ENCODE measurements around the gene CLCN1. TPM values are rescaled to one million over a fixed set of nuclear protein-coding genes. Genes with fewer than 3 reads are reported as not detected.

The CLCN1 gene
- total RNA-seq, 4 donors from 2014 or later, result not detected

DNA sequence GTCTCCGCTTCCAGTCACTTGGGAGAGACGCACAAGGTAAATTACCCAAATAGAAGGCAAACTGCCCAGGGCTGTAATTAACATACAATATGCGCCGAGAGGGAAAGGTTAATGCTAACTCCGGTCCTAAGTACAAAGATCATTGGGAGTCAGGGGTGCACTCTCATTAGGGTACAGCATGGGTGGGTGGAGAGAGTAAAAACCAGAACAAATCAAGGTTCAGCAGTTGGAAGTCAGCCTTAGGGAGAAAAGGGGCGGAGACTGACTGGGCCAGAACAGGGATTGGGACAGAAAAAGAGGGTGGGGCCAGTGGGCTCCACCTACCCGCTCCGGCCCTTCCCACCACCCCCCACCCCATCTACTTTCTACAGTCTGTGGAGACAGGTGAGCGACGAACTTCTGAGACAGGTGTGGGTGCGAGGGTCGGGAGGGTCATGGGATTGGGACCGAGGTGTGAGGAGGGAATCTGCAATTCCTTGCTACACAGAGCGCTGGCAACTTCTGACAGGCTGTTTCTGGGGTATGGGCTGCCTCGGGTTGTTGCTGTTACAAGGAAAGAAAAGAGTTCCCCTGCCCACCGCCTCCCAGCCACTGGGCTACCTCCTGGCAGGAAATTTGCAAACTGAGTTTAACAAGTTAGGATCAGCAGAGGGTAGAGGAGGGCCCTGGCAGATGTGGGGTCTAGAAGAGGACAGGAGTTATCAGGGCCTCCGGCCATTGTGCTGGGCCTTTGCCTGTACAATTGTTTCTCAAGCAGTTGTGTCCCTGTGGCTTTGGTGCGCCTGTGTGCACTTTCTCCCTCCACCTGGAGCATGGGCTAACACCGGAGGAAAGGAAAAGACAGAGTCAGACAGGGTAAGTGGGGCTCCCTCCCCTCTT is 31.1 kb upstream of the CLCN1 start, which contains the start of gene TMEM139:
TMEM139 (plus strand) TSS at position 368 of the 879 bp plus-strand sequence. CDS start 1,000 bp downstream, outside the sequence.
- intact Hi-C loops (cut with DNase I), result loop anchor here (10.0 kb wide), 2 partner anchors 100 to 130 kb away; partner anchors contain the start of gene ZYX
- Histone ChIP-seq H3K9me3 (no peaks in the 10 kb centered on the region), H3K27me3 (no peaks in the 10 kb centered on the region), H3K36me3 (no peaks in the 10 kb centered on the region), H3K27ac (peak within 1 kb of the TSS; percentile 49 to 87 (median 72)), H3K4me3 (replicated peaks in 1 of 3) (no peak within 1 kb of the TSS), H3K4me1 (peaks cover 12 to 44% of the 10 kb centered on the region in 2 donors)
- WGBS, 2 donors, result 71 to 76% methylated on average over 19 of the region's 19 CpGs
- TF ChIP-seq POLR2A (IDR thresholded peaks at IDR 0.05) (peak in 1 of 2 donors; percentile 52), CTCF (IDR thresholded peaks at IDR 0.05) (no peak)
- peak; percentile 45 to 66 for DNase-seq

GRCh38 chr7:143285470-143285778 is 30.5 kb upstream of the CLCN1 start:
- WGBS, 2 donors, result 24 to 33% methylated on average over 3 of the region's 3 CpGs
- Histone ChIP-seq H3K27ac (peak overlapping the region; percentile 49 to 87 (median 72)), H3K9me3 (no peaks in the 10 kb centered on the region), H3K4me1 (peaks cover 10 to 42% of the 10 kb centered on the region in 2 donors), H3K4me3 (replicated peaks in 1 of 3) (no peak overlapping the region), H3K27me3 (no peaks in the 10 kb centered on the region), H3K36me3 (no peaks in the 10 kb centered on the region)
- peak; percentile 77 to 86 for DNase-seq
- intact Hi-C loops (cut with DNase I), result loop anchor here (10.0 kb wide), 2 partner anchors 99 to 129 kb away; partner anchors contain the start of gene ZYX
- TF ChIP-seq POLR2A (IDR thresholded peaks at IDR 0.05) (peak in 1 of 2 donors; percentile 47), CTCF (IDR thresholded peaks at IDR 0.05) (no peak)

- Histone ChIP-seq H3K36me3 (no peaks in the 10 kb centered on the region), H3K9me3 (no peaks in the 10 kb centered on the region), H3K27me3 (no peaks in the 10 kb centered on the region), H3K4me3 (replicated peaks in 1 of 3) (no peak overlapping the region), H3K4me1 (peaks cover 9 to 44% of the 10 kb centered on the region in 2 donors), H3K27ac (peak overlapping the region; percentile 49 to 87 (median 72))
- no peak for DNase-seq
- intact Hi-C loops (cut with DNase I), result loop anchor here (10.0 kb wide), 2 partner anchors 99 to 129 kb away; partner anchors contain the start of gene ZYX
- 98% methylated on average over 11 of the region's 11 CpGs for WGBS, 2 donors
- TF ChIP-seq POLR2A (IDR thresholded peaks at IDR 0.05) (no peak), CTCF (IDR thresholded peaks at IDR 0.05) (no peak)
These were observed 29.9 kb upstream of the CLCN1 start for GRCh38 chr7:143285806-143286521.

DNA sequence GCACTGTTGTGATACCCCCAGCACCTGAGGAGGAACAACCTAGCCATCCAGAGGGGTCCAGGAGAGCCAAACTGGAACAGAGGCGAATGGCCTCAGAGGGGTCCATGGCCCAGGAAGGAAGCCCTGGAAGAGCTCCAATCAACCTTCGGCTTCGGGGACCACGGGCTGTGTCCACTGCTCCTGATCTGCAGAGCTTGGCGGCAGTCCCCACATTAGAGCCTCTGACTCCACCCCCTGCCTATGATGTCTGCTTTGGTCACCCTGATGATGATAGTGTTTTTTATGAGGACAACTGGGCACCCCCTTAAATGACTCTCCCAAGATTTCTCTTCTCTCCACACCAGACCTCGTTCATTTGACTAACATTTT is 29.4 kb upstream of the CLCN1 start:
- intact Hi-C loops (cut with DNase I), result loop anchor here (10.0 kb wide), 2 partner anchors 98 to 128 kb away; partner anchors contain the start of gene ZYX
- no peaks in the 10 kb centered on the region for H3K27me3 ChIP-seq
- peaks cover 9 to 44% of the 10 kb centered on the region in 2 donors for H3K4me1 ChIP-seq
- DNase-seq, result no peak
- H3K36me3 ChIP-seq, result no peaks in the 10 kb centered on the region
- TF ChIP-seq CTCF (IDR thresholded peaks at IDR 0.05) (no peak), POLR2A (IDR thresholded peaks at IDR 0.05) (no peak)
- peak overlapping the region in 1 of 3 donors; percentile 87 for H3K27ac ChIP-seq
- 96% methylated on average over 4 to 6 of the region's 6 CpGs for WGBS, 2 donors
- no peaks in the 10 kb centered on the region for H3K9me3 ChIP-seq
- H3K4me3 ChIP-seq (replicated peaks in 1 of 3), result no peak overlapping the region
